Smooth muscle cell (in vitro differentiated cells): Measurements from ENCODE around the gene BNC2. TPM values are rescaled to one million over a fixed set of nuclear protein-coding genes. Genes with fewer than 3 reads are reported as not detected.

Source experiments
- DNase-seq: peaks from one replicate; lab custom pipeline; 2025; ENCODE audit not compliant: unreplicated experiment; lab: John Stamatoyannopoulos, UW
- H2AFZ ChIP-seq: fragments of 200-600 bp; sonication (generic); 2 replicates; pipeline ENCODE4 v1.6.0; 2016; ENCODE audit warnings: antibody characterized with exemption, low read depth, mild to moderate bottlenecking
- H3F3A ChIP-seq: fragments of 200-600 bp; sonication (generic); 2 replicates; pipeline ENCODE4 v1.6.0; 2017; ENCODE audit warnings: antibody characterized with exemption, low read depth
- H3K27ac ChIP-seq: fragments of 200-600 bp; sonication (generic); 2 replicates; pipeline ENCODE4 v1.5.1; 2016; ENCODE audit warnings: low read depth, mild to moderate bottlenecking
- H3K27me3 ChIP-seq: fragments of 200-600 bp; sonication (generic); 2 replicates; pipeline ENCODE4 v1.6.1; 2016; ENCODE audit warnings: low read depth, mild to moderate bottlenecking
- H3K36me3 ChIP-seq: fragments of 200-600 bp; sonication (generic); 2 replicates; pipeline ENCODE4 v1.5.1; 2016; ENCODE audit warnings: low read depth
- H3K4me1 ChIP-seq: fragments of 200-600 bp; sonication (generic); 2 replicates; pipeline ENCODE4 v1.5.1; 2016; ENCODE audit warnings: low read depth
- H3K4me2 ChIP-seq: fragments of 200-600 bp; sonication (generic); 2 replicates; pipeline ENCODE4 v1.6.0; 2016; ENCODE audit warnings: mild to moderate bottlenecking
- H3K4me3 ChIP-seq: fragments of 200-600 bp; sonication (generic); 2 replicates; pipeline ENCODE4 v1.5.1; 2016; ENCODE audit warnings: mild to moderate bottlenecking
- H3K79me2 ChIP-seq: fragments of 200-600 bp; sonication (generic); 2 replicates; pipeline ENCODE4 v1.6.0; 2016; ENCODE audit warnings: low read depth, mild to moderate bottlenecking
- H3K9ac ChIP-seq: fragments of 200-600 bp; sonication (generic); 2 replicates; pipeline ENCODE4 v1.6.0; 2016; ENCODE audit warnings: low read depth
- H3K9me3 ChIP-seq: fragments of 200-600 bp; sonication (generic); replicated peaks from 2 replicates; pipeline ENCODE4 v1.5.1; 2016; ENCODE audit warnings: low read depth
- H4K20me1 ChIP-seq: fragments of 200-600 bp; sonication (generic); 2 replicates; pipeline ENCODE4 v1.6.0; 2016; ENCODE audit warnings: low read depth
- CTCF ChIP-seq: fragments of 200-600 bp; sonication (generic); IDR thresholded peaks from 2 replicates; pipeline ENCODE4 v1.5.1; 2017; ENCODE audit warnings: borderline replicate concordance, mild to moderate bottlenecking, antibody characterized with exemption; ENCODE audit not compliant: insufficient read depth, poor library complexity, severe bottlenecking
- WGBS: methylation state at CpG from one replicate; pipeline ENCODE4 v1.1.7; 2016; ENCODE audit warnings: low lambda C conversion rate; 5-methylcytosine and 5-hydroxymethylcytosine counted together
- polyA plus RNA-seq: library from polyadenylated mRNA; unstranded; fragments of >200 nt; fragmentation: Nextera tagmentation; extraction: Ambion mirVana; gene quantifications from 2 replicates; pipeline ENCODE4 v1.2.1, GENCODE V29; 2016
- total RNA-seq: library from RNA; depleted of rRNA; stranded (reverse); fragments of >200 nt; gene quantifications from 2 replicates; pipeline ENCODE4 v1.2.3, GENCODE V29; 2014

The BNC2 gene
- total and polyA plus RNA-seq, 2 experiments from 2014 or later, result 11.6 to 13.5 TPM

- no peaks in the 10 kb centered on the region for H3K27me3 ChIP-seq
- no peak overlapping the region for H3K4me3 ChIP-seq
- no peak for TF ChIP-seq CTCF
- no peaks in the 10 kb centered on the region for H4K20me1 ChIP-seq
- H3K27ac ChIP-seq, result no peak overlapping the region
- no peak overlapping the region for H3K9ac ChIP-seq
- no peaks in the 10 kb centered on the region for H3F3A ChIP-seq
- H3K4me2 ChIP-seq, result no peak overlapping the region
- no peaks in the 10 kb centered on the region for H3K79me2 ChIP-seq
- H3K4me1 ChIP-seq, result no peaks in the 10 kb centered on the region
- 27% methylated on average over 2 of the region's 2 CpGs for WGBS
- H2AFZ ChIP-seq, result no peak overlapping the region
- H3K9me3 ChIP-seq, result no peaks in the 10 kb centered on the region
- H3K36me3 ChIP-seq, result no peaks in the 10 kb centered on the region
- no peak for DNase-seq
These were observed 29.1 kb upstream of the BNC2 start for GRCh38 chr9:16899606-16900005.

- H3K4me2 ChIP-seq, result no peak overlapping the region
- H3K9ac ChIP-seq, result no peak overlapping the region
- H3K4me1 ChIP-seq, result no peaks in the 10 kb centered on the region
- no peaks in the 10 kb centered on the region for H3K36me3 ChIP-seq
- no peak for DNase-seq
- H3K27me3 ChIP-seq, result no peaks in the 10 kb centered on the region
- no peaks in the 10 kb centered on the region for H4K20me1 ChIP-seq
- no peaks in the 10 kb centered on the region for H3K79me2 ChIP-seq
- no peak for TF ChIP-seq CTCF
- H3K27ac ChIP-seq, result no peak overlapping the region
- 90% methylated on average over 2 of the region's 2 CpGs for WGBS
- H3K9me3 ChIP-seq, result no peaks in the 10 kb centered on the region
- H2AFZ ChIP-seq, result no peak overlapping the region
- no peak overlapping the region for H3K4me3 ChIP-seq
- H3F3A ChIP-seq, result no peaks in the 10 kb centered on the region
These were observed 28.0 kb upstream of the BNC2 start for GRCh38 chr9:16898464-16898863.

- no peak for TF ChIP-seq CTCF
- Histone ChIP-seq H3K9ac (no peak overlapping the region), H3K4me1 (no peaks in the 10 kb centered on the region), H3K4me2 (no peak overlapping the region), H3K79me2 (no peaks in the 10 kb centered on the region), H3K4me3 (no peak overlapping the region), H2AFZ (no peak overlapping the region), H4K20me1 (no peaks in the 10 kb centered on the region), H3K36me3 (no peaks in the 10 kb centered on the region), H3F3A (peaks cover 3% of the 10 kb centered on the region), H3K9me3 (no peaks in the 10 kb centered on the region), H3K27me3 (no peaks in the 10 kb centered on the region), H3K27ac (no peak overlapping the region)
- WGBS, result 99% methylated on average over 3 of the region's 3 CpGs
- no peak for DNase-seq
These were observed 18.1 kb upstream of the BNC2 start for GRCh38 chr9:16888594-16888993.

GRCh38 chr9:16885931-16886330, 15.5 kb upstream of the BNC2 start:
- Histone ChIP-seq H3K36me3 (no peaks in the 10 kb centered on the region), H4K20me1 (no peaks in the 10 kb centered on the region), H3K9me3 (no peaks in the 10 kb centered on the region), H3K9ac (no peak overlapping the region), H3K4me3 (no peak overlapping the region), H3F3A (peaks cover 3% of the 10 kb centered on the region), H3K4me2 (no peak overlapping the region), H2AFZ (no peak overlapping the region), H3K27ac (no peak overlapping the region), H3K4me1 (no peaks in the 10 kb centered on the region), H3K79me2 (no peaks in the 10 kb centered on the region), H3K27me3 (no peaks in the 10 kb centered on the region)
- no peak for DNase-seq
- TF ChIP-seq CTCF, result no peak
- 94% methylated on average over 4 of the region's 4 CpGs for WGBS
